NOMO-1 (cell line): Measurements from ENCODE around the gene LMAN1L.

Experiments used
- DNase-seq, 2 experiments: peaks; one replicate each; lab custom pipeline; 2025; ENCODE audit not compliant: unreplicated experiment in 2 of 2; lab: John Stamatoyannopoulos, UW

LMAN1L gene

DNA sequence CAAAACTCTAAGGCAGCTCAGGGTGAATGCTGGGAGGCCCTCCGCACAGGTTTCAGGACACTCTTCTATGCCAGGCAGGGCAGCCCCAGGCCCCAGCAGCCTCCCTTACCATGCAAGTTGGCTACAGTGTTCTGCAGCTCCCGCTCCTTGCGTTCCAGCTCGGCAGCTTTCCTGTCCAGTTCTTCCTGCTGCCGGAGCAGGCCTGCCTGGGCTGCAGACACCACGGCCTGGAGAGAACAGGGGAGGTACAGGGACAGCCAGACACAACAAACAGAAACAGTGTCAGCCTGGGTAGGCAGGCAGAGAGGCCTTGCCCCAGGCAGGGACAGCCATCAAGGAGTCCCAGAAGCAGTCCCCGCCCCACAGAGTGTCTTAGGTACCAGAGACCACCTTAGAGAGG lies 39.3 kb downstream of the LMAN1L start:
- no peak for DNase-seq

DNA sequence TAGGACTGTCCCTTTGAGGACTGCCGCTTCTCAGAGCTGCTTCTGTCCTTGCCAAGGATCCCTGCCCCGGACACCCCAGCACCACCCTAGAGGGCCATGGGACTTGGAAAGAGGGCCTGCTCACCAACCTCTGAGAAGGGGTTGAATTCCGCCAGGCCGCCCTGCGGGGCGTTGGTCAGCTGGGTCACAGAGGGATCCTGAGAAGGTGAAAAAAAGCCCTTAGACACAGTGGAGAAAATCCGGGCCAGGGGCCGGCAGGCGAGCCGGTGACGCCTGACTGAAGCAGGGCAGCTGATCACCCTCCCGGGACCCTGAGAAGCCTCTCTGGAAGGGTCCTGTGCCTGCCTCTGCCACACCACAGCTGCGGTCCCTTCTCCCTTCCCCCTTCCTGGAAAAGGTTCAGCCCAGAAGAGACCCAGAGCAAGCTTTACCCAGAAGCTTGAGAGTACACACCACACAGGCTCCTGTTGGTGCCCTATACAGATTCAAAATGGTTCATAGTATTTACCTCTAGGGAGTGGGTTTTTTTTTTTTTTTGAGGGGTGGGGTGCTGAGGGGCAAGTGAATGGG lies 41.9 kb downstream of the LMAN1L start:
- no peak for DNase-seq

DNA sequence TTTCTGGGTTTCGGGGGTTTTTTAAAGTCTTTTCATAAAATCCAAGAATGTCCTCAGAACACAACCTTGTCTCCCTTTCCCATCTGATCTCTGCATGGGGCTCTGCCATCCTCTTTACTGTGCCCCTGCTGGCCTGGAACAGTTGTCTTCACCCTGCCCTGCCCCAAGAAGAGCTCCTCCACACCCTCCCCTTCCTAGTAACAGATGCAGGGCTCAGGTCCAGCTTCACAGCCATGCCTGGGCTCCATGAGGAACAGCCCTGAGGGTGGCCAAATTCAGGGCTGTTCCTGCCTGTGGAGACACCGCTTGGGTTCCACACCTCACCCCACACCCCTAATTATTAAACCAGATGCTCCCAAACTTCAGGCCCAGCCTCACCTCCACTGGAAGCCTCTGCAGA lies 43.2 kb downstream of the LMAN1L start:
- DNase-seq = no peak

DNA sequence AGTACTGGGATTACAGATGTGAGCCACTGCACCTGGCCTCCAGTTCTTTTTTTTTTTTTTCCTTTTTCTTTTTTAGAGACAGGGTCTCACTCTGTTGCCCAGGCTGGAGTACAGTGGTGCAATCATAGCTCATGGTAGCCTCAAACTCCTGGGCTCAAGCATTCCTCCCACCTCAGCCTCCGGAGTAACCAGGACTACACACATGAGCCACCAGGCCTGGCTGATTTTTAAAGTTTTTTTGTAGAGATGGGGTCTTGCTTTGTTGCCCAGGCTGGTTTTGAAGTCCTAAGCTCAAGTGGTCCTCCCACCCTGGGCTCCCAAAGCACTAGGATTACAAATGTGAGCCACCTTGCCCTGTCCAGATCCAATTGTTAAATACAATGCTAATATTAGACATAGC lies 43.9 kb downstream of the LMAN1L start:
- DNase-seq = no peak

DNA sequence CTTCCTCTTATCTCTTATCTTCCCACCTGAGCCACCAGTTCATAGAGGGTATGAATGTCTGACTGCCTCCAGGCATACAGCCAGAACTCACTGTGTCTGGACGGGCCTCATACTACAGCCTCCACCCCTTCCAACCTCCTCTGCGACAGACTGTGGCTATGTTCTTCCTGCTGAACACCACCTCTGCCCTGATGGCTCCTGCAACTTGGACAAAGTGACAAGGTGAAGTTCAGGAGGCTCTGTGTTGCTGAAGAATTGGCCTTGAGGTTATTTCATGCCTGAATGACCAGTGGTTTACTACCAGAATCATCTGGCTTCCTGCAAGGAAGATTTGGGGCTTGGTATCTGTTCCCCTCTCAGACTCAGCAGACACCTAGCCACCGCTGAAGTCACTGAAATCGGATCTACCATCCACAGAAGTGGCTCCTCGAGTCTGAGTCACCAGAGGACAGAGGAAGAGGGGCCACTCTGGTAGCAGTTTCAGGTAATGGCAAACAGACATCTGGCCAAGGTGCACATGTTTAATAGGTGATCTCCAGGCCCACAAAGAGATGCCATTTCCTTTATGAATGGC lies 44.5 kb downstream of the LMAN1L start:
- no peak for DNase-seq

DNA sequence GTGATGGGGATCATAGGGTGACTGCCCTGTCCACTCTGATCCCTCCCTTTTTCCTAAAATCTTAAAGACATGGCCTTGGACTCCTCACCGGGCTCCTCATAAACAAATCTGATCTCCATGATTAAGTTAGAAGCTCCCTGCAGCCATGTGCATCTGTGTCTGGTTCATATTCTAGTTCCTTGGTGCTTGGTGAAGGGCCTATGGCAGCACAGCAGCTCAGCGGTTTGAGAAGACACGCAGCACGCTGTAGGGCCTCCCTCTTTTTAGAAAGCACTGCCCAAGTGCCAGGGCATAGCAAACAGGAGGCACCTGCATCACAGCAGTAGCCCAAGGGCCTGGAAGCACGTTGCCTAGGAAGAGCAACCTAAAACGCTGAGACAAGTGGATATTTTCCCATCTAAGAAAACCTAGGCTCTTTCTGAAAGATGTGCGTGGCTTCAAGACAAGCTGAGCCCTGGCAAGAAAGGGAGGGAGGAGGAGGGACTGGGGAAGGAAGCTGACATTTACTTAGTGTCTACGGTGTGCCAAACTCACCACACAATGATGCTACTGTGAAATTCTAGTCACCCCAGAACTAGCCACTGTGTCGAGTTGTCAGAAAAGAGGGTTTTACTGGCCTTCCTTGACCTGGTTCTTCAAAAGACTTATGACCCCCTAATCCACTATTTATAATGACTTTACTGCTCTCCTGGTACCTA lies 45.2 kb downstream of the LMAN1L start:
- DNase-seq = no peak

DNA sequence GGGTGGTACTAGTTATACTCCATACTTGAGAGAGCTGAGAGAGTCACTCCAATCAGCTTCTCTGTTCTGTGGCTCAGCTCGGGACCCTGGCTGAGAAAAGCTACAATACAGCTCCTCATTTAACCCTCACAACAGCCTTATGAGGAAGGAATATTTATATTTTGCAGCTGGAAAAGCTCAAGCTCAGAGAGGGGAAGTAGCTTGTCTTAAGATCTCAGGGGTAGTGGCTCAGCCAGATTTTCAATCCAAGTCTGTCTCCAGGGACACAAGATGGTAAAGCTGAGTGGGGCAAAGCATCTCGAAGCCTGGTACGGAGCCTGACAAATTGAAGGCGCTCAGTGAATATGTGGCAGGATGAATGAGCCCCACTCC lies 45.7 kb downstream of the LMAN1L start:
- no peak for DNase-seq

DNA sequence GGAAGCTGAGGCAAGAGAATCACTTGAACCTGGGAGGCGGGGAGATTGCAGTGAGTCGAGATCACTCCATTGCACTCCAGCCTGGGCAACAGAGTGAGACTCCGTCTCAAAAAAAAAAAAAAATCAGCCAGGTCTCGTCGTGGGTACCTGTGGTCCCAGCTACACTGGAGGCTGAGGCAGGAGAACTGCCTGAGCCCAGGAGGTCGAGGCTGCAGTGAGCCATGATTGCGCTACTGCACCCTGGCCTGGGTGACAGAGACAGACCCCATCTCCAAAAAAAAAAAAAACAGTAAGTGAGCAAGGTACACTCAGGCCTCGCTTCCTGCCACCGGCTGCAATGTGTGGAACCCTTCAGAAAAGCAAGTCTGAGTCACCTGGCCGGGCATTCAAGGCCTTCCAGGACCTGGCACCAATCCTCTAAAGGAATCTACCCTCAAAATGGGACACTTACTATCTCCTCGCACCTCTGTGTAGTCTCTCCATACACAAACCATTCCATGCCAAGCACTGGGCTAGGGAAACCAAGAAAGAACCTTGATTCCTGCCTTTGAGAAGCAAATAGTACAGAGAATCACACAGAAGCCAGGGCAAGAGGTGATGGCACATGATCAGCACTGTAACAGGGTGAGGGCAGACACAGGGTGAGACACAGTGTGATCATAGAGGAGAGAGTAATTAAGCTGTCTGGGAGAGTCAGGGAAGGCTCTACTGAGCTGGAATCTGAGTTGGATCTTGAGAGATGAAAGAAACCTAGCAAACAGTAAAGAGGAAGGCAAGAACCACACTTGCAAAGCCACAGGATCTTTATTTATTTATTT lies 50.8 kb downstream of the LMAN1L start:
- DNase-seq = no peak

DNA sequence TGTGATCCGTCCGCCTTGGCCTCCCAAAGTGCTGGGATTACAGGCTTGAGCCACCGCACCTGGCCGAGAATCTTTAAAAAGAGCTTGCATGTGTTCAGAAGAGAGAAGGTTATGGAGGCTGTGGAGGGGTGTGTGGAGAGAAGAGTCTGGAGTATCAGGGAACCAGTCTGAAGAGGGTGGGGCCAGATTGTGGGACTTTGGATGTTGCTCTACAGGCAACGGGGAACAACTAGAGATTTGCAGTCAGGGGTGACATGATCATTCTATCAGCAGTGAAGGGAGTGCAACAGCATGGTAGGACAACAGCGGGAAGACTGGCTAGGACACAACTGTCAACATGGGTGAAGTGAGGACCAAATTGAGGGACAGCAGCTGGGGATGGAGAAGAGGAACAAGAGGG lies 51.7 kb downstream of the LMAN1L start:
- DNase-seq = no peak

DNA sequence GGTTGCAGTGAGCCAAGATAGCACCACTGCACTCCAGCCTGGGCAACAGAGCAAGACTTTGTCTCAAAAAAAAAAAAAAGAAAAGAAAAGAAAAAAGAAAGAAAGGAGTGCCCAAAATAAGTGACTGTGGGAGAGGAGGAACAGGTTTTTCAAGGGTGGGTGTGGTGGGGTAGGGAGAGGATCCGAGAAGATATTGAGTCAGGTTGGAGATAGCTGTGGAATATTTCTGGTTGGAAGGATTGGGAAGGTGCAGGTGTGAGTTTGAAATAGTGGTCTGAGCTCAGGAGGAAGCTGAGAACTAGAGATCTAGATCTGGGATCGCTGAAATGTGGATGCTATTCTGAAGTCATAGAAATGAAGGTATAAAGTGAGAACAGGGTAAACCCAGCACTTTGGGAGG lies 52.7 kb downstream of the LMAN1L start:
- no peak for DNase-seq

DNA sequence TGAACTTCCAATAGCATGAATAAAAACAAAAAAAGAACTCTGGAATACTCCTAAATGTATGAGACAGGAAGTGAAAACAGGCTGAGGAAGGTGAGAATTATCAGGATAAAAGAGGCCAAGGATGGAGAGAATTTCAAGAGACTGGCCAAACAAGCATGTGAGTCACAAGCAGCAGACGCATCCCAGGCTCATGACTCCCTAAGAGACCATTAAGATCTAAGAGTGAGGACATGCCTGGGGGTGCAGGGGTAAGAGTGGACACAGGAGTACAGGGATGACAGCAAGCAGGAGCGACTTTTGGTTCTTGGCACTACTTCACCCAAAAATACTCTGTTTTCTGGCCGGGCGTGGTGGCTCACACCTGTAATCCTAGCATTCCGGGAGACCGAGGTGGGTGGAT lies 53.5 kb downstream of the LMAN1L start:
- DNase-seq = no peak

DNA sequence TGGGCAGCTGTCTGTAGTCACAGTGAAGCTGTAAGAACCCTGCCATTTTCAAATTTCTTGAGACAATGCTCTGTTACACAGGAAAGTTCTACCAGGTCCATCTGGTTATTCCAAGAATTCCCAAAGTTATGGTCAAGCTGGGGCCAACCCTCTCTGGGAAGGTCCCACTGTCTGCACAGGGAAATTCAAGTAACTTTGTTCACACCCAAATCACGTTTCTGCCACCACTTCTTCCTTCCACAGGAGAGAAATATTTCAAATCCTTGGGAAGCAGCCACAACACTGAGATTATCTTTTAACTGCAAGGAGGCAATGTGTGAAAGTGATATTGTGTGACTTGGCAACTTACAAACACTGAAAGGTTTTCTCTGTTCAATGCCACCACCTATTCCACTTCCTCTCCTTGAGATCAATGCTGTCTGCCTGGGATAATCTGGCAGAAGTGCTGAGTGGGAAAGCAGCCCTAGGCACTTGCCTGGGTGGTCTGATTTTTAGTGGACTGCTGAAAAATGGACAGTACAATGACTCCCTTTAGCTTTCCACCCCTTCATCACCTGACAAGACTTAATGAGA lies 54.9 kb downstream of the LMAN1L start:
- DNase-seq = no peak

DNA sequence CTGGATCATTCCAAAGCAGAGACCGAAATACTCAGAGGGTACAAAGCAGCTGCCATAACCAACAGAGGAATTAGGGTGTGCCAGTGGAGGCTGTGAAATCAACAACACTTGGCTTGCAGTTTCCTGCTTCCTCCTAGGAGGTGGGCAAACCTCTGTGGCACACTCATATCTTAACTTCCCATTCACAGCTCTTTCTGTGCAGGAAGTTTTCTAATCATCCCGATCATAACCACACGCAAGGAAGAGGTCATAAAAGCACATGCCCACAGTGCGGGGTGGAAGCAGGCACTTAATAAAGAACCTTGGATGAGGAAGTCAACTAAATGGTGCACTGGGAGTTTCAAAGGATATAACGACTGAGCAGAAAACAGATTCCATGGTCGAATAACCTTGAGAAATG lies 55.4 kb downstream of the LMAN1L start:
- peak; percentile 62 to 64 for DNase-seq

DNA sequence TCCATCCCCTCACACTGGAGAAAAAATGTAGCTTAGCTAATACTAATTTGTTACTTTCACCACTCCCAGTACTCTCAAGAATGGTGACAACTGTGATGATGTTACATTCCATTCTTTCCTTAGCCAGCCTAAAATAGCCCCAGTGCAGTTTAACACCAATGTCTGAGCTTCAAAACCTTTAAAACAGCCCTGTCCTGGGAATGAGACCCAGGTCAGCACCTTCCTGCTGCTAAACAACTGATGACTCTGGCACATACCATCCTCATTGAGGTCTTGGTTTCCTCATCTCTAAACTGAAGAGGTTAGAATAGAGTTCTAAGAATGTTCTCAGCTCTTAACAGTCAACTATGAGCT lies 56.7 kb downstream of the LMAN1L start:
- DNase-seq = no peak

DNA sequence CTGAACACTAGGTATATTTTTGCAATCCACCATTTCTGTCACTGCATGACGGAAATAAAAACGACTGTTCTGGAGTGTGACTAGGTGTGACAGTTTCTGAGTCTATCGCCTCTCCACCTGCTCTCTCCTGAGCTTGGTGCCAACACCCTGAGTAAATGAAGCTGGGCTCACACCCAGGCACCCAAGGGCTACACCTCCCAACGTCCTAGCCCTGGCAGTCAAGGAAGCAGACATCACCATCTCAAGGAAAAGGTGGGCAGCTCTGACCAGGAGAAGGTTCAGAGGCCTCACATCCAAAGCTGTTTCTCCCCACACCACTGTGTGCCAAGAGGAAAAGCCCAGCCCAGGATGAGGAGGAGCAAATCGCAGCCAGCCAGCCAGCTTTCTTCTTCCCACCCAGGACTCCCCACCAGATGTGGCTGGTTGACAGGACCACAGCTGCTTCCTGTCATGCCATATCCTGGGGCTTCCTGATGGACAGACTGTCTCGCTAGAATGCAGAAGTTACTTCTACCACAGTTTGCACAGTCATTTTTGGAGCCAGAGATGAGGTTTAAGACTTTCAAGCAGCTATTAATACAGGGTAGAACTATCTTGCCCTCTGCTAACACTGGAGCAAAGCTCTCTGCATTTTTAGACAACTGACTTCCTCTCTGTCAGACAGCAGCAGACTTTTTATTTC lies 57.2 kb downstream of the LMAN1L start:
- peak; percentile 91 to 97 for DNase-seq

DNA sequence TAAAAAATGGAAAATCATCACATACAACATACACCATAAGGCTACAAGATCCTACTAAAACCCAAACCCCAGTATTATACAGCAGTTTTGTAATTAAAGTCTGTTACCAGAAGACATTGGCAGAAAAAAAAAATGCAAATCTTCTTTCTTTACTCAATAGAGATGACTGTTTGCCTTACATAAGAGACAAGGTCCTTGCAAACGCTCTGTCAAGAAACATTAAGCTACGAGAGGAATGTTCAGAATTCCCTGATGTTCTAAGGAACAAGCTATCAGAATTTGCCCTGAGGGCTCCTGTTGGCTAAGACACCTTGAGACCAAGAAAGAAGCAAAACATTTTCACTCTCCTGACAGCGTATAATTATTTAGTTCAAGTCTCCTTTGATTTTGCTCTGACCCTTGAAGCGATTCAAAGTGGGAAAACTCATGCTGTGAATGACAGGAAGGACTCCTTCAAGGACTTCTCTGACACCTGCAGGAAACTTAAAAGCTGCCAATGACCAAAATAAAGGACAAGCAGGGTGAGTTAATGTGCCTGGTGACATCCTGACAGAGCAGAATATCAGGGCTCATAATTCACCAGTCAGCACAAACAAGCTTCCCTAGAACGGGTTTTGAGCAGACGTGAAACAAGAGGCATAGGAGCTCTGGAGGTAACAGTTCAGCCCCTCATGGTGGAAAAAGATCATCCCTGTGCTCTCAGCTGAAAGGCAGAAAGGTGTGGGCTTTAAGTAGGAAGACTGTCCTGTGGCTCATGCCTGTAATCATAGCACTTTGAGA lies 58.0 kb downstream of the LMAN1L start:
- DNase-seq = peak in 1 of 2 experiments; percentile 56

DNA sequence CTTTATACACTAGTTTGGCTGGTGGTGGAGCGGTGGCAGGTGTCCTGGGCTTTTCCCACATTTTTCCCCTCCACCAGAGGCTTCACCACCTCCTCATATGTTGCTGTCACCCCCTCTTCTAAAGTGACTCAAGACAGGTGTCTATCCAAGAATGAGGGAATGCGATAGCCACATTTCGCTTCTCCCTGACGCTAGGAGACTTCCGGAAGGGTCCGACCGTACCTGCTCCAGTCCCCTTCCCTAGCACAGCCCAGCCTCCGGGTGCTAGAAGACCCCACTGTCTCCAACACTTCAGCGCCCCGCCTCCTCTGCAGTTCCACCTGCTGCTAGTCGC lies 60.0 kb downstream of the LMAN1L start:
- no peak for DNase-seq

DNA sequence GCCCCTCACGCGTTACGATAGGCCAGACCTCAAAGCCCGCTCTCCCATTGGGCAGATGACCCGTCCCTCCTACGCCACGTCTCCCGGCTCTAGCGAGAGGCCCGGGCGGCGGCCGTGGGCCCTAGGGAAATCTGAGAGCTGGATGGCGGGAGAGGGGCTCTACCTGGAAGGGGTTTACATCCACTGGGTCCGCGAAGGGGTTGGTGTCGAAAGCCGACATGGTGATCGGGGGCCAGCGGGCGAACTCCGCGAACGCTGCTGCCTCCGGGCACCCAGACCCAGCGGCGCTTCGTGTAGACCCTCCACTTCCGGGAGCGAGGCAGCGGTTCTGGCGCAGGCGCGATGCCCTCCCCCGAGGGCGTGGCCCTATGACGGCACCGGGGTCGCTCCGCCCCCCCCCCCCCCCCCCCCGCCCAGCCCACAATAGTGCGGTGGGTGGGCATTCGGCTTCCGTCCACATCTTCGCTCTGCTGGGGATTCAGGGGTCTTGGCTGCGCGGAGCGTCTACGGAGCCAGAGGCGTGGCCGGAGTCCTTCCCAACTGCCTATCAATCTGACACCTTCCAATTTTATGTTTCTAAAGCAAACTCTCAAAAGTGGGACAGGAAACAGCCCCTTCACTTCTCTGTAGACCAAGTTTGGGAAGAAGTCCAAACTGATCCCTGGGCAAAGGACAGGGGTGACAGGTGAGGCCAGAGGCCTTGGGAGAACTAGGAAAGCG lies 60.6 kb downstream of the LMAN1L start, which contains the start of gene SCAMP2:
SCAMP2 (minus strand) TSS at position 330 of the 720 bp plus-strand sequence; CDS start at position 220, 110 bp downstream.
- DNase-seq = peak; percentile 91 to 93

DNA sequence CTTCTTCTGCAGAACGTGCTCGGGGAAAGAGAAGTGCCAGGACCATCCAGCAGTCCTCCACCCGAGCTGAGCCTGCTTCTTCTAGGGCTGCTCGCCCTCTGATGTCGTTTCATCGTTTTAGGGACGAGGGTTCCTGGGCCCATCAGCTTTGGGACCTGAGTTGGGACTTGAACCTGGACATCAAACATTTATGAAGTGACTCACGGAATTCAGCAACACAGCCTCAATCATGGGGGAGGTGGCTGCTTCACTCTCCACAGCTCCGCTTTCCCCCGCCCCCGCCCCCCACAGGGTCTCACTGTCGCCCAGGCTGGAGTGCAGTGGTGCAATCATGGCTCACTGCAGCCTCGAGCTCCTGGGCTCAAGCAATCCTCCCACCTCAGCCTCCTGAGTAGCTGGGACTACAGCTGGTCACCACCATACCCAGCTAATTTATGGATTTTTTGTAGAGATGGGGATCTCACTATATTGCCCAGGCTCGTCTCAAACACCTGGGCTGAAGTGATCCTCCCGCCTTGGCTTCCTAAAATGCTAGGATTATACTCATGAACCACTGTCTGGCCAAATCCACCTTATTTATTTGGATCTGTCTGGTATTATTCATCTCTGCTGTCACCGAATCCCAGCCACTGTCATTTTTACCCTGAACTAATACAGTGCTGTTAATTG lies 61.3 kb downstream of the LMAN1L start:
- peak in 1 of 2 experiments; percentile 17 for DNase-seq
